Measurements from ENCODE around the gene AGAP1. TPM values are rescaled to one million over a fixed set of nuclear protein-coding genes. Genes with fewer than 3 reads are reported as not detected.

Gene AGAP1
- total and polyA plus RNA-seq, 2 donors (not counting 3 experiments of a cell fraction or from before 2014, with no cell fraction given), result 10.2 to 20.9 TPM

DNA sequence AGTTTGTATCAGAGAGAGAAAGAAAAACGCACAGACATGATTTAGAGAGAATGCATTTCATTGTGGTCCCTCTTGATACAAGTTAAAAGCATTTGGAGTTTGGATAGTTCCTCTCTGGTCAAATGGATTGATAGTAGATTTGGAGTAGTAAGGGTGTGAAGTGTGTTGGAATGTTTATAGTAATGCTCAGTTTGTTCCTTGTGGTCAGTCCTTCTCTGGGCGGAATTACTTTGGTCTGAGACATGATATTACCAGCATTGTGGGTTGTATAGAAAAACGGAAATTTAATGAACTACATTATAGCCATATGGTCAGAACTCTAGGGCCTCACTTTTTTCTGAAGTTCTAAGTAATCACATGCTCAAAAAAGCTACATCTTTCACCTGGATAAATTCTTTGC is 178.9 kb downstream of the AGAP1 start:
- no peaks in the 10 kb centered on the region for H3K9me3 ChIP-seq (replicated peaks; ENCODE audit: control insufficient read depth, insufficient read depth, low read length)
- CTCF ChIA-PET, result interaction anchor here (1.6 to 3.5 kb wide), 2 partner anchors 73 to 77 kb away, joined by 3 to 22 read pairs; no protein-coding TSS in a partner anchor
- POLR2A ChIA-PET, result no interaction called here
- intact Hi-C loops (cut with micrococcal nuclease) (loop anchor here (10.0 kb wide), 2 partner anchors 398 to 538 kb away; no protein-coding TSS in a partner anchor), dilution Hi-C loops (cut with MboI; ENCODE audit: extremely low pct_ligation_motif_present, low sequenced_read_pairs) (no loop called here)
- H2AFZ ChIP-seq (ENCODE audit: low read depth, low read length), result no peak overlapping the region
- FAIRE-seq, result no peak
- no peaks in the 10 kb centered on the region for H4K20me1 ChIP-seq (replicated peaks; ENCODE audit: control insufficient read depth, extremely low read depth, insufficient read depth, low read length)
- no peak overlapping the region for H3K4me3 ChIP-seq (replicated peaks in 1 of 3; ENCODE audit: insufficient read depth in 1 of 3, low read depth in 1 of 3, low read length in 3 of 3)
- H3K4me1 ChIP-seq (ENCODE audit: control insufficient read depth, extremely low read depth, insufficient read depth, low read length), result peaks cover 2% of the 10 kb centered on the region
- no peak for DNase-seq (ENCODE audit: low read depth, low spot score)
- peaks cover 14 to 18% of the 10 kb centered on the region in 2 experiments for H3K27me3 ChIP-seq (ENCODE audit: control insufficient read depth in 2 of 2, insufficient read depth in 2 of 2, low read length in 2 of 2)
- H3K79me2 ChIP-seq (ENCODE audit: control insufficient read depth, insufficient read depth, low read length), result peaks cover 2% of the 10 kb centered on the region
- H3K36me3 ChIP-seq (ENCODE audit: control insufficient read depth in 2 of 2, extremely low read depth in 1 of 2, insufficient read depth in 2 of 2, low read length in 2 of 2), result no peaks in the 10 kb centered on the region
- H3K9me1 ChIP-seq (replicated peaks; ENCODE audit: control insufficient read depth, extremely low read depth, insufficient read depth, low read length), result no peaks in the 10 kb centered on the region
- H3K4me2 ChIP-seq (ENCODE audit: insufficient read depth, low read length), result no peak overlapping the region
- BruUV-seq (replicated peaks), result no TSS peak
- H3K27ac ChIP-seq (ENCODE audit: insufficient read depth, low read depth, low read length), result no peak overlapping the region
- no peak overlapping the region for H3K9ac ChIP-seq (replicated peaks; ENCODE audit: extremely low read depth, insufficient read depth, low read length)
- TF ChIP-seq POLR2AphosphoS5 (IDR thresholded peaks at IDR 0.05; ENCODE audit: insufficient read depth, low read depth, low read length), result no peak
- no peak for TF ChIP-seq EZH2 (IDR thresholded peaks at IDR 0.05; ENCODE audit: borderline replicate concordance, low read depth, low read length, severe bottlenecking)
- no peak for TF ChIP-seq MAX (IDR thresholded peaks at IDR 0.05; ENCODE audit: insufficient read depth, insufficient read length)
- no peak for TF ChIP-seq MYC (IDR thresholded peaks at IDR 0.05; ENCODE audit: low read depth, low read length)
- TF ChIP-seq POLR2A (IDR thresholded peaks at IDR 0.05; ENCODE audit: low read depth, low read length), result no peak
- no peak for TF ChIP-seq JUN (IDR thresholded peaks at IDR 0.05; ENCODE audit: borderline replicate concordance, insufficient read depth, insufficient read length, low read depth)
- TF ChIP-seq, protein P1, sequence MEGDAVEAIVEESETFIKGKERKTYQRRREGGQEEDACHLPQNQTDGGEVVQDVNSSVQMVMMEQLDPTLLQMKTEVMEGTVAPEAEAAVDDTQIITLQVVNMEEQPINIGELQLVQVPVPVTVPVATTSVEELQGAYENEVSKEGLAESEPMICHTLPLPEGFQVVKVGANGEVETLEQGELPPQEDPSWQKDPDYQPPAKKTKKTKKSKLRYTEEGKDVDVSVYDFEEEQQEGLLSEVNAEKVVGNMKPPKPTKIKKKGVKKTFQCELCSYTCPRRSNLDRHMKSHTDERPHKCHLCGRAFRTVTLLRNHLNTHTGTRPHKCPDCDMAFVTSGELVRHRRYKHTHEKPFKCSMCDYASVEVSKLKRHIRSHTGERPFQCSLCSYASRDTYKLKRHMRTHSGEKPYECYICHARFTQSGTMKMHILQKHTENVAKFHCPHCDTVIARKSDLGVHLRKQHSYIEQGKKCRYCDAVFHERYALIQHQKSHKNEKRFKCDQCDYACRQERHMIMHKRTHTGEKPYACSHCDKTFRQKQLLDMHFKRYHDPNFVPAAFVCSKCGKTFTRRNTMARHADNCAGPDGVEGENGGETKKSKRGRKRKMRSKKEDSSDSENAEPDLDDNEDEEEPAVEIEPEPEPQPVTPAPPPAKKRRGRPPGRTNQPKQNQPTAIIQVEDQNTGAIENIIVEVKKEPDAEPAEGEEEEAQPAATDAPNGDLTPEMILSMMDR (IDR thresholded peaks at IDR 0.05; ENCODE audit: extremely low read depth in 1 of 2, insufficient read depth in 1 of 2, low read depth in 1 of 2, low read length in 2 of 2), result no peak
- no peak for TF ChIP-seq GATA2 (IDR thresholded peaks at IDR 0.05; ENCODE audit: insufficient read depth, insufficient read length, low read depth, low read length)
- no peak for TF ChIP-seq FOS (IDR thresholded peaks at IDR 0.05; ENCODE audit: borderline replicate concordance, insufficient read depth, low read length)

All from endothelial cell of umbilical vein (primary cell).